ENCODE measurements around the gene RND2.

- TF ChIP-seq, protein P1, sequence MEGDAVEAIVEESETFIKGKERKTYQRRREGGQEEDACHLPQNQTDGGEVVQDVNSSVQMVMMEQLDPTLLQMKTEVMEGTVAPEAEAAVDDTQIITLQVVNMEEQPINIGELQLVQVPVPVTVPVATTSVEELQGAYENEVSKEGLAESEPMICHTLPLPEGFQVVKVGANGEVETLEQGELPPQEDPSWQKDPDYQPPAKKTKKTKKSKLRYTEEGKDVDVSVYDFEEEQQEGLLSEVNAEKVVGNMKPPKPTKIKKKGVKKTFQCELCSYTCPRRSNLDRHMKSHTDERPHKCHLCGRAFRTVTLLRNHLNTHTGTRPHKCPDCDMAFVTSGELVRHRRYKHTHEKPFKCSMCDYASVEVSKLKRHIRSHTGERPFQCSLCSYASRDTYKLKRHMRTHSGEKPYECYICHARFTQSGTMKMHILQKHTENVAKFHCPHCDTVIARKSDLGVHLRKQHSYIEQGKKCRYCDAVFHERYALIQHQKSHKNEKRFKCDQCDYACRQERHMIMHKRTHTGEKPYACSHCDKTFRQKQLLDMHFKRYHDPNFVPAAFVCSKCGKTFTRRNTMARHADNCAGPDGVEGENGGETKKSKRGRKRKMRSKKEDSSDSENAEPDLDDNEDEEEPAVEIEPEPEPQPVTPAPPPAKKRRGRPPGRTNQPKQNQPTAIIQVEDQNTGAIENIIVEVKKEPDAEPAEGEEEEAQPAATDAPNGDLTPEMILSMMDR (conservative IDR thresholded peaks at IDR 0.05; ENCODE audit: low read depth in 2 of 2) = no peak
- TF ChIP-seq EZH2 (IDR thresholded peaks at IDR 0.05; ENCODE audit: low read depth, unreplicated experiment) (no peak), CREB1 (CRISPR knock-in tag; IDR thresholded peaks at IDR 0.05; ENCODE audit: low read depth) (no peak), POLR2AphosphoS5 (IDR thresholded peaks at IDR 0.05; ENCODE audit: low read depth) (no peak), EZH2phosphoT487 (IDR thresholded peaks at IDR 0.05; ENCODE audit: unreplicated experiment) (no peak), REST (IDR thresholded peaks at IDR 0.05; ENCODE audit: unreplicated experiment) (no peak), ETS1 (IDR thresholded peaks at IDR 0.05) (no peak)
Measured at GRCh38 chr17:43056051-43056450, 31.0 kb downstream of the RND2 start.

Data from GM23338 (cell line).